ENCODE data around the gene MKKS.

DNA sequence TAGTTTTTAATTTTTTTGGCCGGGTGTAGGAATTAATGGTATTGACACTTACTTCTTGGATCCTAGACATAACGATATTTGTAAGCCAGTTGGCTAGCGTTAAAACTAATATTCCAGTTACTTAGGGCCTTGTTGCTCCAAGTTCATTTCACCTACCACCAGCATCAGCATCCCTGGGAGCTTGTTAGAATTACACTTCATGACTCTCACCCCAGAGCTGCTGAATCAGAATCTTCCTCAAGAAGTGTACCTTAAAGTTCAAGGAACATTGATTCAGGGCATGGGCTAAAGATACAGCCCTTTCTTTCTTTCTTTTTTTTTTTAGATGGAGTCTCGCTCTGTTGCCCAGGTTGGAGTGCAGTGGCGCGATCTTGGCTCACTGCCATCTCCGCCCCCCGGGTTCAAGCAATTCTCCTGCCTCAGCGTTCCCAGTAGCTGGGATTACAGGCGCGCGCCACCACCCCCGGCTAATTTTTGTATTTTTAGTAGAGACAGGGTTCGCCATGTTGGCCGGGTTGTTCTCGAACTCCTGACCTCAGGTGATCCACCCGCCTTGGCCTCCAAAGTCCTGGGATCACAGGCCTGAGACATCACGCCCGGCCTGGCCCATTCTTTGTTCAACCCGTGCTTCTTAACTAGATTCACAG, 2.2 kb upstream of the MKKS start:
- TF ChIP-seq, protein P1, sequence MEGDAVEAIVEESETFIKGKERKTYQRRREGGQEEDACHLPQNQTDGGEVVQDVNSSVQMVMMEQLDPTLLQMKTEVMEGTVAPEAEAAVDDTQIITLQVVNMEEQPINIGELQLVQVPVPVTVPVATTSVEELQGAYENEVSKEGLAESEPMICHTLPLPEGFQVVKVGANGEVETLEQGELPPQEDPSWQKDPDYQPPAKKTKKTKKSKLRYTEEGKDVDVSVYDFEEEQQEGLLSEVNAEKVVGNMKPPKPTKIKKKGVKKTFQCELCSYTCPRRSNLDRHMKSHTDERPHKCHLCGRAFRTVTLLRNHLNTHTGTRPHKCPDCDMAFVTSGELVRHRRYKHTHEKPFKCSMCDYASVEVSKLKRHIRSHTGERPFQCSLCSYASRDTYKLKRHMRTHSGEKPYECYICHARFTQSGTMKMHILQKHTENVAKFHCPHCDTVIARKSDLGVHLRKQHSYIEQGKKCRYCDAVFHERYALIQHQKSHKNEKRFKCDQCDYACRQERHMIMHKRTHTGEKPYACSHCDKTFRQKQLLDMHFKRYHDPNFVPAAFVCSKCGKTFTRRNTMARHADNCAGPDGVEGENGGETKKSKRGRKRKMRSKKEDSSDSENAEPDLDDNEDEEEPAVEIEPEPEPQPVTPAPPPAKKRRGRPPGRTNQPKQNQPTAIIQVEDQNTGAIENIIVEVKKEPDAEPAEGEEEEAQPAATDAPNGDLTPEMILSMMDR (IDR thresholded peaks at IDR 0.05; ENCODE audit: low read depth, low read length) = no peak
- TF ChIP-seq EZH2phosphoT487 (IDR thresholded peaks at IDR 0.05; ENCODE audit: low read depth) = no peak
